GM12801 (cell line): ENCODE data around the gene UBE2I.

Experiments
- TF ChIP-seq, protein P1 (sequence below): IDR thresholded peaks from one replicate; pipeline ENCODE4 v1.5.1; 2011; ENCODE audit warnings: control low read depth; ENCODE audit not compliant: insufficient read length; ENCODE audit errors: extremely low read depth

UBE2I gene

DNA sequence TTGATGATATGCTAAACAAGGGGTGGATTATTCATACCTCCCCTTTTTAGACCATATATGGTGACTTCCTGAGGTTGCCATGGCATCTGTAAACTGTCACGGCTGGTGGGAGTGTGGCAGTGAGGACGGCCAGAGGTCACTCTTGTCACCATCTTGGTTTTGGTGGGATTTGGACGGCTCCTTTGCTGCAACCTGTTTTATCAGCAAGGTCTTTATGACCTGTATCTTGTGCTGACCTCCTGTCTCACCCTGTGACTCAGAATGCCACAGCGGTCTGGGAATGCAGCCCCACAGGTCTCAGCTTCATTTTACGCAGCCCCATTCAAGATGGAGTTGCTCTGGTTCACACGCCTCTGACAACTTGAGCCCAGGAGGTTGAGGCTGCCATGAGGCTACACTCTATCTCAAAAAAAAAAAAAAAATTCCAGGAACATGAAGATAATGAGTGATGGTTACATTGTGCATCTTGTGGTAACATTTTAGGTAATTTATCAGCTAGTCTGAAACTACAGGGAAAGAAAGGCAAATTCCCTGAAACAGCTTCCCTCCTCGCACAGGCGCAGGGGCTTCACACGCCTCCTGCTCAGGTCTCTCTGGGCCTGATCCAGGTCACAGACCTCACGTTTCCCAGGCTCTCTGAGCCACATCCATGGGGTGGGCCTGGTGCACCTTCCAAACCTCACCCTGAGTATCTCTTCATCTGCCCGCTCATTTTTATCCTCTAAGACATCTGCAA, 15.3 kb upstream of the UBE2I start:
- TF ChIP-seq, protein P1, sequence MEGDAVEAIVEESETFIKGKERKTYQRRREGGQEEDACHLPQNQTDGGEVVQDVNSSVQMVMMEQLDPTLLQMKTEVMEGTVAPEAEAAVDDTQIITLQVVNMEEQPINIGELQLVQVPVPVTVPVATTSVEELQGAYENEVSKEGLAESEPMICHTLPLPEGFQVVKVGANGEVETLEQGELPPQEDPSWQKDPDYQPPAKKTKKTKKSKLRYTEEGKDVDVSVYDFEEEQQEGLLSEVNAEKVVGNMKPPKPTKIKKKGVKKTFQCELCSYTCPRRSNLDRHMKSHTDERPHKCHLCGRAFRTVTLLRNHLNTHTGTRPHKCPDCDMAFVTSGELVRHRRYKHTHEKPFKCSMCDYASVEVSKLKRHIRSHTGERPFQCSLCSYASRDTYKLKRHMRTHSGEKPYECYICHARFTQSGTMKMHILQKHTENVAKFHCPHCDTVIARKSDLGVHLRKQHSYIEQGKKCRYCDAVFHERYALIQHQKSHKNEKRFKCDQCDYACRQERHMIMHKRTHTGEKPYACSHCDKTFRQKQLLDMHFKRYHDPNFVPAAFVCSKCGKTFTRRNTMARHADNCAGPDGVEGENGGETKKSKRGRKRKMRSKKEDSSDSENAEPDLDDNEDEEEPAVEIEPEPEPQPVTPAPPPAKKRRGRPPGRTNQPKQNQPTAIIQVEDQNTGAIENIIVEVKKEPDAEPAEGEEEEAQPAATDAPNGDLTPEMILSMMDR, result no peak

DNA sequence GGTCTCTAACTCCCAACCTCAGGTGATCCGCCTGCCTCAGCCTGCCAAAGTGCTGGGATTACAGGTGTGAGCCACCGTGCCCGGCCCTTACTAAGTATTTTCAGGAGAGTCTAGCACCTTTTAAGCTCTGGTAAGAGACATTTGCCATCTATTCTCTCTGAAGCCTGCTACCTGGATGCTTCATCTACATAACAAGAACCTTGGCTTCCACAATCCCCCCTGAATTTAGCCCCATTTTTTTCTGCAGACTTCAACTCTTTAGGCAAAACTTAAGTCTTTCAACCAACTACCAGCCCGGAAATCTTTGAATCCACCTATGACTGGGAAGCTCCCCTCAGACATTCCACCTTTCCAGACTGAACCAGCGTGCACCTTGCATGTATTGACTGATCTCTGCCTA, 14.0 kb upstream of the UBE2I start:
- TF ChIP-seq, protein P1, result no peak

DNA sequence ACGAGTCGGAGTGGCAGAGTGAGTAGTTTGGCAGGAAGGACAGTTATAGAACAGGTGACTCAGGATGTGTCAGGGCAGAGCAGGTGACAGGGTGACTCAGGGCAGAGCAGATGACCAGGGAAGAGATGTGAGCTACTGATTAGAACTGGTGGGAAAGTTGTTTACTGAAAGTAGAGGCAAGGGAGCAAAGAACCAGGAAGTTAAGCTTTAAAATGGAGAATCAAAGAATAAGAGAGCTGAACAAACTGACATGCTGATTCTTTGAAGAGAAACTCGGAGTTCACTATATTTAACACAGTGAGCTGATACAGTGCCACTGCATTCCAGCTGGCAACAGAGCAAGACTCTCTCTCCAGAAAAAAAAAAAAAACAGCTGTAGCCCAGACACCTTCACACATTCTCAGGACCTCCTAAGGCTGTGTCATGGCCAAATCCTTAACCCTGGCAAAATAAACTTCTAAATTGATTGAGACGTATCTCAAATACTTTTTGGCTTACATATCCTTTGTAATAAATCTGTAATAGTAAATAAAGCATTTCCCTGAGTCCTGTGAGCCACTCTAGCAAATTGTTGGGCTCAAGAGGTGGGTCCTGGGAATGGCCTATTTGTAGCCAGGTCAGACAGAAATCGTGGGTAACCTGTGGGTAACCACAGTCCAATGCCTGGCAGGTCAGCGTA, 12.3 kb upstream of the UBE2I start:
- TF ChIP-seq, protein P1, result no peak

DNA sequence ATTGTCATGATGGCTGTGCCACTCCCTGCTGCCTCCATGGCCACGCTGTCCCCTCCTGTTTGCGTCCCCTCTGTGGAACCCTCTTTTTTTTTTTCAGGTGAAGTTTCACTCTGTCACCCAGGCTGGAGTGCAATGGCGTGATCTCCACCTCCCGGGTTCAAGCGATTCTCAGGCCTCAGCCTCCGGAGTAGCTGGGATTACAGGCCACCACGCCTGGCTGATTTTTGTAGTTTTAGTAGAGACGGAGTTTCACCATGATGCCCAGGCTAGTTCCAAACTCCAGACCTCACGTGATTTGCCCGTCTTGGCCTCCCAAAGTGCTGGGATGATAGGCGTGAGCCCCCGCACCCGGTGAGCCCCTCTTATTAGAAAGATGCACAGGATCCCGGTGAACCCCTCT, 11.0 kb upstream of the UBE2I start:
- TF ChIP-seq, protein P1, result no peak

DNA sequence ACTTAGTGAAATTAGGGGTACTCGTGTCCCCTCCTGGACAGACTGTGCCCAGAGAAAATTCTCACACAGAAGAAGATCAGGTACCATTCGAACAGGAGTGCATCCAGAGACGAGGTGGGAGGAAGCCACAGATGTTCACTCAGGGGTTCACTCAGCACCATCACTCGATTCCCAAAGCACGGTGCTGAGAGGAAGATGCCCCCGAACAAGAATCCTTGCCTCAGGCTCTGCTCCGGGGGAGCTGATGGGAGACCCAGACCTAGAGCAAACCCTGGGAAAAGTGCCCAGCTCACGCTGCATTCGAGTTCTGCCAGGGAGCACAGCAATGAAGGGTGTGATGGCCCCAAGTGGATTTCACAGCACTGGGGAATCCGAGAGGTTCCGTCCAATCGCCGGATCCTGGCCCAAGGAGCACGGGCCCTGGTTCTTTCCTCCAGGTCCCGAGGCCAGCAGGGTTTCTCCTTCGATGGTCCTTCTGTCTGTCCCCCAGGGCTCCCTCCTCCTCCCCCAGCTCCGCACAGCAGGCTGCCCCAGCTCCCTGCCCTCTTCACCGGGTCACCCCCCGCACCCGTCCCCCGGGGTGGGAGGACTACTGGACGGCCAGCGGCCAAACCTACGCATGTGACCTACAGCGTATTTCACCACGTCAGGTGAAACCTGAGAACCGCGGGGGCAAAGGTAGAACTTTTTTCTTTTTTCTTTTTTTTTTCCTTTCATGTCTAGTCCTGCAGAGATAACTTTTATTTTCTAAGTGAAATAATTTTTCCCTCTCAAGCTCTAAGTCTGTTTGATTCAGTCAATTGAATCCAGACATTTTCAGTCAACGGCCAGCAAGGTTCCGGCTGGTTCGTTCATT, 10.2 kb upstream of the UBE2I start:
- TF ChIP-seq, protein P1, result no peak

DNA sequence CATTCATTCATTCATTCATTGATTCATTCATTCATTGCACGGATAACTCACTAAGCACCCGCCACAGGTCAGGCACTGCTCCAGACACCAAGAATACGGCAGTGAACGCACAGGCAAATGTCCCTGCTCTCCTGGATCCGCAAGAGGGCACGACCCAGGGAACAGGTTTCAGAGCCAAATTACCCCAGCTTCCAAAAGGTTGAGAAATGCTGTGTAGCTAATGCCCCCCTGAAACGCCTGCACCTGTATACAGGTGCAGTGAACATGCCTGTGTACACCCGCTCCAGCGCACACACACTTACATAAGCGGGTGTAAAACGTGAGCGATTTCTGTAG, 9.6 kb upstream of the UBE2I start:
- TF ChIP-seq, protein P1, result no peak

DNA sequence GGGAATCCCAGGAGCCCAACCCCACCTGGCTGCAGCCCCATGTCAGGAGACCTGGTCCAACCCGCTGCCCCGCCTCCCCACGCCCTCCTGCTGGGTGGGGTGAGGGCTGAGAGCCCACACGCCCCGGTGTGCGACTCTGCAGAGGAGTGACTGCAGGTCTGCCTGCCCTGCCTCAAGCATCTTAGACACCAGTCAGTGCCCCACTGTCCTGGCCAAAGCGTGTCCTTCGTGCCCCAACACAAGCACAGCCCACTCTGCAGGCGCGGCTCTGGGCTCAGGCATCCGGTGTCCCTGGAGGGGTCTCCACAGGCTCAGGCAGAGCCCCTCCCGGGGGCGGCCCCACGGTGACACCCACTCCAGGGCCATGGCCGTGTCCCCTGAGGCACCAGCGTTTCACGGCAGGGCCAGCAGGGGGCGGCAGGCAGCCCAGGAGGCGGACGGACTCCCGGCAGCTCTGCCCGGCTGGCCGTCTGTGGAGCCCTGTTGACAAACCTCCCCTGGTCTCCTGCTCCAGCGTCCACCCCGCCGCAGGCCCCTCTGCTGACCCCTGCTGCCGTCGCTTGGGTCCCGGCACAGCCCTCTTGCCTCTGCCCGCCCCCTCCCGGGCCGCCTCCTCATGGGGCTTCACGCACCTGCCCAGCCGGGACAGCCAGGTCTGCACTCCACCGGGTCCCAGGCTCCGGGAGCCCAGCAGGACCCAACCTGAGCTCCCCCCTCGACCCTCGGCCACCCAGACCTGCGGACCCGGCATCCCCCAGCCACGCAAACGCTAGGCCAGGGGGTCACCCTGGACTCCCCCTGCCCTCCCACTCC, 8.6 kb upstream of the UBE2I start:
- TF ChIP-seq, protein P1, result no peak
